ENCODE data around the gene BICDL2.

Gene BICDL2

GRCh38 chr16:3023669-3024478, 12.9 kb downstream of the BICDL2 start, which contains the start of the genes HCFC1R1 and THOC6:
Gene HCFC1R1 (minus strand): TSS chr16:3023942. CDS start chr16:3023941, 1 bp downstream.
Gene THOC6 (plus strand): TSS chr16:3024035. CDS start chr16:3024327, 292 bp downstream.
- DNase-seq: peak; percentile 97 to 98

GRCh38 chr16:3023415-3023668, 13.4 kb downstream of the BICDL2 start:
- DNase-seq: peak in 1 of 2 experiments; percentile 50

GRCh38 chr16:3022684-3023414, 13.9 kb downstream of the BICDL2 start:
- DNase-seq: peak in 1 of 2 experiments; percentile 39

- DNase-seq: peak; percentile 93 to 95
Observed at GRCh38 chr16:3022208-3022683, 14.5 kb downstream of the BICDL2 start.

GRCh38 chr16:3021449-3022207, 15.1 kb downstream of the BICDL2 start:
- peak; percentile 87 to 90 for DNase-seq

DNA sequence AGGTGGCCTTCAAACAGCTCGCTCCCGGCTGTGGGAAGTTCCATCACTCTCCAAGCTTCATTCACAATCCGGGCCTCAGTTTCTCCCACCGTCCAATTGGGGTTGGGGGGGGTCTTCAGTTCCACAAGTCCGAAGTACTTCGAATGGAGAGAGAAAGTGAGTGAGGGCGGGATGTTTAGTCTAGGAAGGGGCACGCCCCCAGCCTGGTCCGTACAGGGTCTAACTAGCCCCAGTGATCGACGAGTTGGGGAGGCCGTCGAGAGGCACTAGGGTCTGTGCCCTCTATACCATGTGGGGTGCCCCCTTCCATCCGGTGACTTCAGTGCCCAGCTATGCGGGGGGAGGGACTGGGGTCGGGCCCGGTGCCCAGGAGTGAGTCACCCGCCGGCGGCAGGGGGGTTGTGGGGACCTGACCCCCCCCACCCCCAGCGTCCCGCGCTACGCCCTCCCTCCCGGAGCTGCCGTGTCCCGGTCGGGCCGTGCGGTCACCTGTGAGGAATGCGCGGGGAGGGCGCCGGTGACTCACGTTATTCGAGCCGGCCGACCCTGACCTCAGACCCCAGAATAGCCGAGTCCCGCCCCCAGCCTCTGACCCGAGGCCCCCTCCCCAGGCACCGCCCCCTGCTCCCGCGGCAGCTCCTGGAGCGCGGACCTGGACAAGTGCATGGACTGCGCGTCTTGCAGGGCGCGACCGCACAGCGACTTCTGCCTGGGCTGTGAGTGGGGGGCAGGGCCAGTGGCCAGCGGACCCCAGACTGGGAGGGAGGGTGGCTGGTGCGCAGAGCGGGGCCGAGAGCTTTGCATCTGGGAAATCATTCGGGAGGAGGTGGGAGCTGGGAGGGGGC, 15.9 kb downstream of the BICDL2 start:
- DNase-seq: peak; percentile 51 to 62

DNA sequence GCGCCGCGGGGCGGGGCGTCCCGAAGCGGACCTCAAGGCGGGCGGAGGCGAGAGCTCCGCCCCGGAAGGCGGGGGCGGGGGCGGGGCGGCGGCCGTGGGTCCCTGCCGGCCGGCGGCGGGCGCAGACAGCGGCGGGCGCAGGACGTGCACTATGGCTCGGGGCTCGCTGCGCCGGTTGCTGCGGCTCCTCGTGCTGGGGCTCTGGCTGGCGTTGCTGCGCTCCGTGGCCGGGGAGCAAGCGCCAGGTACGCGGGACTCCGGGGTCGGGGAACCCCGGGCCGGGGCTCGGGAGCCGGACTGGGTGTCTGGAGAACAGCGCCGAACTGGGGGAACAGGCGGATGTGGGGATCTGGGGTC, 16.5 kb downstream of the BICDL2 start, which contains the start of gene TNFRSF12A:
TNFRSF12A (plus strand) TSS at position 122 of the 357 bp plus-strand sequence; CDS start at position 152, 30 bp downstream.
- DNase-seq: peak; percentile 74 to 76

GRCh38 chr16:3019594-3020246, 17.0 kb downstream of the BICDL2 start:
- no peak for DNase-seq

GRCh38 chr16:3017794-3018506, 18.8 kb downstream of the BICDL2 start, which contains the start of gene CLDN6:
Gene CLDN6 (minus strand): TSS chr16:3018183. CDS start chr16:3016021, 2,162 bp downstream.
- DNase-seq: peak; percentile 43 to 55

DNA sequence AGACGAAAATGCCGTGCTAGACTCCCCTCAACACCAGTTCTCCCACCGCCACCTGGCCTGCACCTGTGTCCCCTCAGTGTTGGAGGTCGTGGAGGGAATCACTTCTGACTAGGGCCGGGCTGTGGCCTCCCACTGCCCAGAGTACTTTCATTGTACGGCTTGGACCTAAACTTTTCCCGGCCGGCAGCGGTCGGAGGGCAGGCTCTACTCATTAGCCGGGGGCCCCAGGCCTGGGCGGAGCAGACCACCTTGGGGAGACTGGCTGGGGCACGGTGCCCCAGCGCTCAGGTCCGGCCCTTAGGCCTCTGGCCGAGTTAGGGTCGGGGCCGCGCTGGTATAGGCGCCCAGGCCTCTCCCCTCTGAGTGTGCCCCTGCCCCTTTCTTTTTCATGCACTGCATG, 19.4 kb downstream of the BICDL2 start:
- no peak for DNase-seq

DNA sequence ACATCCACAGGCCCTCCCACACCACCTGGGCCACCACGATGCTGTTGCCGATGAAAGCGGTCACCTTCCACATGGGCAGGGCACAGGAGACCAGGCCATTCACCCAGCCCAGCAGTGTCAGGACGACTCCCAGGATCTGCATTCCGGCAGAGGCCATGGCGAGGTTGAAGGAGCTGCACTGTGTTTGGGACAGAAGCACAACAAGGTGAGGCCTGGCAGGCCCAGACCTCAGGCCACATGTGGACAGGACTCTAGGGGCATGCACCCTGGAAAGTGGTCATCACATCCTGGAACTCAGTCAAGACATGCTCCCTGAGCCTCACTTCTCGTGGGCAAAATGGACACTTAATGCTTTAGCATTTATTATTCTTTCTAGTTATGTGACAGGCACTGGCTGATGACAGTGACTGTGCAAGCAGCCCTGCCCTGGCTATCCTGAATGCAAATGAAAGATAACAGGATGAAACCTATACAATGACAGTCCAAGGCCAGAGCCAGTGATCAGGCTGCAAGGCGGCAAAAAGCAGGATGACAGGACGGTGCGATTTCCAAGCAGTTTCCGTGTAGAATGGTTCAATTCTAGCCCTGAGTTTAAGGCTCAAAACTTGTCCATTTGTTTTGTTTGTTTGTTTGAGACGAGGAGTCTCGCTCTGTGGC, 20.8 kb downstream of the BICDL2 start:
- DNase-seq: no peak

DNA sequence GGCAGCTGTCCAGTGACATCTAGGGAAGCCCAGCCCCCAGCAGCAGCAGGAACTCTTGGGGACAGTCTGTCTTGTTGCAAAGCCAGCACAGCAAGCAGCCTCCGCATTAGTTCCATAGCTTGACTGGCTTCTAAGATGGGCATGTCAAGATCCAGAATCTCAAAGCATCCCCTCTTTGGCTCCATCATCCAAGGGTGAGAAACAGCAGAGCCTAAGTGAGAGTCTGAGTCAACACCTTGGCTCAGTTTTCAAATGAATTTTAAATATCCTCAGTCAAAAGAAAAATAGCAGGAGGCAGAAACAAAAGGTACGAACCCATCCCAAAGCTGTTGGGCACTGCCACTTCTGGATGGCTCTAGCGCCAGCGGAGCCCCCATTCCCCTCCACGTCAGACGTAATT, 21.8 kb downstream of the BICDL2 start:
- no peak for DNase-seq

GRCh38 chr16:3013998-3014690, 22.6 kb downstream of the BICDL2 start:
- no peak for DNase-seq

GRCh38 chr16:3013491-3013951, 23.2 kb downstream of the BICDL2 start:
- DNase-seq: no peak

DNA sequence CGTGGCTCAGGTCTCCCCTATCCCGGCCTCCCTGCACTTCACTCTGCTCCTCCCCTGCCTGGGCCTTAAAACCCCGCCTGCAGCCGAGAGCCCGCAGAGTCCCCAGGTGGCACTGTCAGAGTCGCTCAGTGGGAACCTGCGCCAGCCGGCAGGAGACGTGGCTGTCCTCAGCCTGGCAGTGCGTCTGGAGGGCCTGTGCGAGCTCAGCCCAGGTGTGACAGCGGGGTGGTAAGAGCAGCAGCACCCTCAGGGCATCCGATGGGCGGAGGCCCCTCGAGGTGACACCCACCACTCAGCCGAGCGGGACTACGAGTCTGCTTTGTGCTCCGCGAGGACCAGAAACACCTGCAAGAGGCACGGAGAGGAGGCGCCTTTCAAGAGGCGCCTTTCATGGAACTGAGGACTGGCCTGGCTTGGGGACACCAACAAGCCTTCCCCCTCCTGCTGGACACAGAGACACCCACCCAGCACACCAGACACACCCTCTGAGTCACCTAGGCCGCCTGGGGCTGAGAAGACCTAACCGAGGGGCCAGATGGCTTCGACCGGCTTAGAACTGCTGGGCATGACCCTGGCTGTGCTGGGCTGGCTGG, 23.8 kb downstream of the BICDL2 start, which contains the start of gene CLDN9:
CLDN9 (plus strand) TSS at position 96 of the 593 bp plus-strand sequence; CDS start at position 536, 440 bp downstream.
- no peak for DNase-seq

GRCh38 chr16:3012246-3012645, 24.5 kb downstream of the BICDL2 start:
- DNase-seq: no peak

- no peak for DNase-seq
Observed at GRCh38 chr16:3010510-3010909, 26.2 kb downstream of the BICDL2 start.

DNA sequence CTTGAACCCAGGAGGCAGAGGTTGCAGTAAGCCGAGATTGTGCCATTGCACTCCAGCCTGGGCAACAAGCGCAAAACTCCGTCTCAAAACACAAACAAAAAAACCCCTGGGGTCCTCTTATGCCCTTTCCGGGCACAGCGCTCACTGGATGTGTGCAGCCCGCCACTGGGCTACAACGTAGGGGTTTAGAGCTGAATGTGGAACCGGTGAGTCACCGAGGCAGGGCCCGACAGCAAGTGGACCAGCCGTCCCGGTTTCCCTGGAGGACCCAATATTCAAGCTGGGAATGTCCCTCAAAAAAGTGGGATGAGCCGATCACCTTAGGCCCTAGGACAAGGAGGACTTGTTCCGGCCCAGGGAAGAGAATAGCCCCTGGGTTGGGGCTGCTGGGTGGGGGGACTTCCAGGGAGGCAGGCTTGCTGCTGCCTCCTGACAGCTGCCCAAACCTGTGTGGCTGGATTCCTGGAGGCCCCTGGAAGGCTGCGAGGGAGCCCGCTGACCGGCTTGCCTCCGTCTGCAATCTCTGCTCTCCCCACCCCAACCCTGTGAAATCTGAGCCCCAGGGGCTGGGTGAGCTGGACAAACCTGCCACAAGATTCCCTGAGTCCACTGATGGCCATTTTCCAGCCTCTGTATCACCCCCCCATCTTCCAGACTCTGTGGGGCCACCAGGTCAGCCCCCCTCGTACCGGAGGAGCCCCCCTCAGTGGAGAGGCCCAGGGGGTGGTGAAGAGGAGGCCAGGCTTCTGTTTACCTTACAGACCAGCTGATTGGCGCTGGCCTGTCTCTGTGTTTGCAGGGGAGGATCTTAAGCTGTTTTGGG, 27.0 kb downstream of the BICDL2 start:
- DNase-seq: no peak

Measured in activated CD4-positive, alpha-beta T cell treated with anti-CD3 and anti-CD28 coated beads, Interleukin-2, amount 50 U/mL, for 48 hours (primary cell).